GM12891 (cell line): ENCODE data around the gene RAB35.

ENCODE experiments used
- POLR2A ChIP-seq: IDR thresholded peaks from 2 replicates; pipeline ENCODE4 v1.6.1; 2011; ENCODE audit warnings: low read depth, low read length, control low read depth
- POLR2AphosphoS5 ChIP-seq: IDR thresholded peaks from 2 replicates; pipeline ENCODE4 v1.6.1; 2011; ENCODE audit warnings: low read depth, low read length, control low read depth

DNA sequence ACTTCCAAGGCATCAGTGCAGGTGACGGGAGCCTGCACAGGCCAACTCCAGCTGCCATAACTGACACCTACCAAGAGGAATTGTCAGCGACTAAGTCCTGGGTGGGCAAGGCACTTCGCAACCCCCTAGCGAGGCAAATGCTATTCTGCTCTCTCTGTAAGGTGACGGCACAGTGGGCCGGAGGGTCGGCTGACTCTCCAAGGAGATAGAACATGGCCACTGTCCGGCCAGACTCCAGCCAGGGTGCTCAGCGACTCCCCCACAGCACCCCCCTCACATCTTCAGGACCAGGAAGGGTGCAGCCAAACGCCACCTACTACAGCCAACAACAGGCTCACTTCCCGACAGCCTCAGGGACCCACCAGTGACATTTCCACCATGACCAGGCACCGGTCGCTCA is 13.2 kb downstream of the RAB35 start:
- TF ChIP-seq POLR2A (no peak), POLR2AphosphoS5 (no peak)
